GM19025 (cell line): Measurements from ENCODE around the gene CNN3.

Experiments used
- ATAC-seq: cut with Tn5 transposase; IDR thresholded peaks from one replicate; pipeline ENCODE4 v1.9.1; 2021; ENCODE audit warnings: mild to moderate bottlenecking, low read depth, moderate library complexity; ENCODE audit not compliant: unreplicated experiment

CNN3 gene

GRCh38 chr1:94894630-94895029, 32.3 kb downstream of the CNN3 start:
- no peak for ATAC-seq

GRCh38 chr1:94892604-94893254, 34.2 kb downstream of the CNN3 start:
- ATAC-seq = no peak

GRCh38 chr1:94888201-94888600, 38.7 kb downstream of the CNN3 start:
- no peak for ATAC-seq

GRCh38 chr1:94887603-94888171, 39.2 kb downstream of the CNN3 start:
- ATAC-seq = no peak

GRCh38 chr1:94887106-94887505, 39.8 kb downstream of the CNN3 start:
- no peak for ATAC-seq

GRCh38 chr1:94886361-94886760, 40.5 kb downstream of the CNN3 start:
- no peak for ATAC-seq

- no peak for ATAC-seq
Measured at GRCh38 chr1:94884507-94884906, 42.4 kb downstream of the CNN3 start.

- ATAC-seq = no peak
Measured at GRCh38 chr1:94884106-94884505, 42.8 kb downstream of the CNN3 start.

GRCh38 chr1:94883691-94884090, 43.2 kb downstream of the CNN3 start:
- ATAC-seq = no peak

GRCh38 chr1:94878329-94878728, 48.6 kb downstream of the CNN3 start:
- ATAC-seq = no peak

- ATAC-seq = no peak
Measured at GRCh38 chr1:94876362-94876761, 50.5 kb downstream of the CNN3 start.

- no peak for ATAC-seq
Measured at GRCh38 chr1:94875794-94876193, 51.1 kb downstream of the CNN3 start.

- no peak for ATAC-seq
Measured at GRCh38 chr1:94874423-94874822, 52.5 kb downstream of the CNN3 start.

GRCh38 chr1:94873520-94874351, 53.2 kb downstream of the CNN3 start:
- ATAC-seq = peak; percentile 46

GRCh38 chr1:94872771-94873495, 54.0 kb downstream of the CNN3 start:
- no peak for ATAC-seq

GRCh38 chr1:94871031-94871430, 55.9 kb downstream of the CNN3 start:
- no peak for ATAC-seq

GRCh38 chr1:94866164-94866807, 60.6 kb downstream of the CNN3 start:
- ATAC-seq = no peak

- ATAC-seq = no peak
Measured at GRCh38 chr1:94865360-94865759, 61.5 kb downstream of the CNN3 start.

GRCh38 chr1:94864821-94865220, 62.1 kb downstream of the CNN3 start:
- ATAC-seq = no peak

- ATAC-seq = no peak
Measured at GRCh38 chr1:94863919-94864318, 63.0 kb downstream of the CNN3 start.
